ENCODE results near the gene CD36. TPM values are rescaled to one million over a fixed set of nuclear protein-coding genes. Genes with fewer than 3 reads are reported as not detected.

Gene CD36
- total RNA-seq, 1 experiment from 2014 or later: 0.12 TPM

GRCh38 chr7:80641548-80641947 lies 3.1 kb downstream of the CD36 start:
- ChIA-PET CTCF (interaction anchor here (0.5 kb wide), 1 partner anchor 460 kb away, joined by 3 read pairs; no protein-coding TSS in a partner anchor), POLR2A (interaction anchor here (1.1 kb wide), 1 partner anchor 13 kb away, joined by 3 read pairs; no protein-coding TSS in a partner anchor)
- Mint-ChIP-seq H3K9me3 (ENCODE audit: unreplicated experiment) (no peaks in the 10 kb centered on the region), H3K4me1 (ENCODE audit: insufficient read depth, unreplicated experiment) (no peaks in the 10 kb centered on the region), H3K36me3 (ENCODE audit: insufficient read depth, unreplicated experiment) (no peaks in the 10 kb centered on the region), H3K27me3 (ENCODE audit: insufficient read depth, unreplicated experiment) (no peaks in the 10 kb centered on the region), H3K27ac (ENCODE audit: low read depth, unreplicated experiment) (no peak overlapping the region), H3K4me3 (ENCODE audit: unreplicated experiment) (no peak overlapping the region)
- BruUV-seq (replicated peaks): no TSS peak
- DNase-seq (ENCODE audit: unreplicated experiment): no peak
- TF ChIP-seq CTCF (IDR thresholded peaks at IDR 0.05; ENCODE audit: unreplicated experiment): no peak
- intact Hi-C loops (cut with micrococcal nuclease): no loop called here

GRCh38 chr7:80642871-80643270 lies 4.4 kb downstream of the CD36 start:
- H3K4me1 Mint-ChIP-seq (ENCODE audit: insufficient read depth, unreplicated experiment): peaks cover 7% of the 10 kb centered on the region
- H3K9me3 Mint-ChIP-seq (ENCODE audit: unreplicated experiment): no peaks in the 10 kb centered on the region
- POLR2A ChIA-PET: interaction anchor here (0.6 to 1.6 kb wide), 5 partner anchors 12 to 160 kb away, joined by 3 to 4 read pairs (median 3); no protein-coding TSS in a partner anchor
- BruUV-seq (replicated peaks): no TSS peak
- H3K27ac Mint-ChIP-seq (ENCODE audit: low read depth, unreplicated experiment): no peak overlapping the region
- intact Hi-C loops (cut with micrococcal nuclease): no loop called here
- H3K36me3 Mint-ChIP-seq (ENCODE audit: insufficient read depth, unreplicated experiment): no peaks in the 10 kb centered on the region
- TF ChIP-seq CTCF (IDR thresholded peaks at IDR 0.05; ENCODE audit: unreplicated experiment): no peak
- CTCF ChIA-PET: no interaction called here
- DNase-seq (ENCODE audit: unreplicated experiment): no peak
- no peak overlapping the region for H3K4me3 Mint-ChIP-seq (ENCODE audit: unreplicated experiment)
- no peaks in the 10 kb centered on the region for H3K27me3 Mint-ChIP-seq (ENCODE audit: insufficient read depth, unreplicated experiment)

- H3K9me3 Mint-ChIP-seq (ENCODE audit: unreplicated experiment): no peaks in the 10 kb centered on the region
- BruUV-seq (replicated peaks): no TSS peak
- H3K4me3 Mint-ChIP-seq (ENCODE audit: unreplicated experiment): no peak overlapping the region
- CTCF ChIA-PET: no interaction called here
- H3K27me3 Mint-ChIP-seq (ENCODE audit: insufficient read depth, unreplicated experiment): no peaks in the 10 kb centered on the region
- intact Hi-C loops (cut with micrococcal nuclease): no loop called here
- POLR2A ChIA-PET: interaction anchor here (1.6 kb wide), 1 partner anchor 161 kb away, joined by 4 read pairs; no protein-coding TSS in a partner anchor
- no peak for TF ChIP-seq CTCF (IDR thresholded peaks at IDR 0.05; ENCODE audit: unreplicated experiment)
- DNase-seq (ENCODE audit: unreplicated experiment): no peak
- H3K36me3 Mint-ChIP-seq (ENCODE audit: insufficient read depth, unreplicated experiment): no peaks in the 10 kb centered on the region
- H3K27ac Mint-ChIP-seq (ENCODE audit: low read depth, unreplicated experiment): no peak overlapping the region
- H3K4me1 Mint-ChIP-seq (ENCODE audit: insufficient read depth, unreplicated experiment): peaks cover 7% of the 10 kb centered on the region
Measured at GRCh38 chr7:80643336-80643915, 5.0 kb downstream of the CD36 start.

GRCh38 chr7:80644054-80644453 lies 5.6 kb downstream of the CD36 start:
- Mint-ChIP-seq H3K27ac (ENCODE audit: low read depth, unreplicated experiment) (no peak overlapping the region), H3K27me3 (ENCODE audit: insufficient read depth, unreplicated experiment) (no peaks in the 10 kb centered on the region), H3K36me3 (ENCODE audit: insufficient read depth, unreplicated experiment) (no peaks in the 10 kb centered on the region), H3K4me3 (ENCODE audit: unreplicated experiment) (no peak overlapping the region), H3K9me3 (ENCODE audit: unreplicated experiment) (no peaks in the 10 kb centered on the region), H3K4me1 (ENCODE audit: insufficient read depth, unreplicated experiment) (peaks cover 7% of the 10 kb centered on the region)
- ChIA-PET POLR2A (interaction anchor here (0.8 to 1.6 kb wide), 2 partner anchors 9 to 161 kb away, joined by 3 to 4 read pairs; no protein-coding TSS in a partner anchor), CTCF (interaction anchor here (0.9 kb wide), 1 partner anchor 216 kb away, joined by 3 read pairs; no protein-coding TSS in a partner anchor)
- intact Hi-C loops (cut with micrococcal nuclease): no loop called here
- no peak for DNase-seq (ENCODE audit: unreplicated experiment)
- BruUV-seq (replicated peaks): no TSS peak
- TF ChIP-seq CTCF (IDR thresholded peaks at IDR 0.05; ENCODE audit: unreplicated experiment): no peak

Data from MCF 10A (cell line).